AG09309 (cell line): ENCODE data around the gene GRID1.

Experiments used
- DNase-seq: peaks from one replicate; pipeline ENCODE4 v3.0.0-alpha.2; 2010; ENCODE audit warnings: low read depth
- H3K4me3 ChIP-seq: 2 replicates; pipeline ENCODE4 v1.5.1; 2011; ENCODE audit warnings: mild to moderate bottlenecking, low read depth, low read length, moderate library complexity; ENCODE audit not compliant: control insufficient read depth
- TF ChIP-seq, protein P1 (sequence below): IDR thresholded peaks from 2 replicates; pipeline ENCODE4 v1.5.1; 2011; ENCODE audit warnings: mild to moderate bottlenecking, low read depth, low read length, inconsistent platforms; ENCODE audit not compliant: insufficient read depth, control insufficient read depth; ENCODE audit errors: missing control alignments

The GRID1 gene

GRCh38 chr10:86355571-86356038, 11.0 kb downstream of the GRID1 start:
- TF ChIP-seq, protein P1, sequence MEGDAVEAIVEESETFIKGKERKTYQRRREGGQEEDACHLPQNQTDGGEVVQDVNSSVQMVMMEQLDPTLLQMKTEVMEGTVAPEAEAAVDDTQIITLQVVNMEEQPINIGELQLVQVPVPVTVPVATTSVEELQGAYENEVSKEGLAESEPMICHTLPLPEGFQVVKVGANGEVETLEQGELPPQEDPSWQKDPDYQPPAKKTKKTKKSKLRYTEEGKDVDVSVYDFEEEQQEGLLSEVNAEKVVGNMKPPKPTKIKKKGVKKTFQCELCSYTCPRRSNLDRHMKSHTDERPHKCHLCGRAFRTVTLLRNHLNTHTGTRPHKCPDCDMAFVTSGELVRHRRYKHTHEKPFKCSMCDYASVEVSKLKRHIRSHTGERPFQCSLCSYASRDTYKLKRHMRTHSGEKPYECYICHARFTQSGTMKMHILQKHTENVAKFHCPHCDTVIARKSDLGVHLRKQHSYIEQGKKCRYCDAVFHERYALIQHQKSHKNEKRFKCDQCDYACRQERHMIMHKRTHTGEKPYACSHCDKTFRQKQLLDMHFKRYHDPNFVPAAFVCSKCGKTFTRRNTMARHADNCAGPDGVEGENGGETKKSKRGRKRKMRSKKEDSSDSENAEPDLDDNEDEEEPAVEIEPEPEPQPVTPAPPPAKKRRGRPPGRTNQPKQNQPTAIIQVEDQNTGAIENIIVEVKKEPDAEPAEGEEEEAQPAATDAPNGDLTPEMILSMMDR, result no peak
- H3K4me3 ChIP-seq, result no peak overlapping the region
- DNase-seq, result no peak

DNA sequence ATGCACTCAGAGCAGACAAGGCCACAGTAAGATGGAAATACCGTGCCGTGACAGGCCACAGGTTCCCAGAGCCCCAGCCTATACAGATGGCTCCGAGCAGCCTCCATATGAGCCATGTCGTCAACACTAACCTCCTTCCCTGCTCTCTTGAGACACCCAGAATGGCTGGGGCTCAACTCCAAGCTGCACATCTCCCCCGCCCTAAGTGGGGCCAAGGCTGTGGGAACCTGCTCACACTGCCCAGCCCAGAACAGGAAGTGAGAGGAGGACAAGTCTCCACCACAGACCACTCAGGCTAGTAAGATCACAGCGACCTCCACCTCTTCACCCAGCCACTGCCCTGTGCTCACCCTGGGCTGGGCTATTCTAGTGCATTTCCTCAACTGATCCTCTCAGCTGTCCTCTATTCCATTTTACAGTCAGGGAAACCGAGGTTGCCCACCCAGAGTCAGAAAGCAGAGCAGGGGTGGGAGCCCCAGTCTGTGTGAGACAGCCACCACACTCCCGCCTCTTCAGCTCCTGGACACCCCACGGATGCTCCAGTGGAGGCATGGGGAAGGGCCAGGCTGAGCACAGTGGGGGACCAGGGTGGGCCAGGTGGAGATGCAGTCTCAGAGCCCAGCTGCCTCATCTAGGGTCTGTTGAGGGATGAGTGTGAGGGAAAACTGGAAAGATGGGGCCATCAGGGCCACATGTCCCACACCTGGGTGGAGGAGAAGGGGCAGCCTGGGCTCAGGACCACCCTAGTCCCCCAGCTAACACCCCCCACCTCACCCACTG, 11.6 kb downstream of the GRID1 start:
- no peak for DNase-seq
- TF ChIP-seq, protein P1, result no peak
- no peak overlapping the region for H3K4me3 ChIP-seq

GRCh38 chr10:86353506-86354485, 12.8 kb downstream of the GRID1 start:
- TF ChIP-seq, protein P1, result no peak
- no peak overlapping the region for H3K4me3 ChIP-seq
- no peak for DNase-seq

- DNase-seq, result no peak
- TF ChIP-seq, protein P1, result no peak
- H3K4me3 ChIP-seq, result no peak overlapping the region
Observed at GRCh38 chr10:86350897-86351296, 15.7 kb downstream of the GRID1 start.

DNA sequence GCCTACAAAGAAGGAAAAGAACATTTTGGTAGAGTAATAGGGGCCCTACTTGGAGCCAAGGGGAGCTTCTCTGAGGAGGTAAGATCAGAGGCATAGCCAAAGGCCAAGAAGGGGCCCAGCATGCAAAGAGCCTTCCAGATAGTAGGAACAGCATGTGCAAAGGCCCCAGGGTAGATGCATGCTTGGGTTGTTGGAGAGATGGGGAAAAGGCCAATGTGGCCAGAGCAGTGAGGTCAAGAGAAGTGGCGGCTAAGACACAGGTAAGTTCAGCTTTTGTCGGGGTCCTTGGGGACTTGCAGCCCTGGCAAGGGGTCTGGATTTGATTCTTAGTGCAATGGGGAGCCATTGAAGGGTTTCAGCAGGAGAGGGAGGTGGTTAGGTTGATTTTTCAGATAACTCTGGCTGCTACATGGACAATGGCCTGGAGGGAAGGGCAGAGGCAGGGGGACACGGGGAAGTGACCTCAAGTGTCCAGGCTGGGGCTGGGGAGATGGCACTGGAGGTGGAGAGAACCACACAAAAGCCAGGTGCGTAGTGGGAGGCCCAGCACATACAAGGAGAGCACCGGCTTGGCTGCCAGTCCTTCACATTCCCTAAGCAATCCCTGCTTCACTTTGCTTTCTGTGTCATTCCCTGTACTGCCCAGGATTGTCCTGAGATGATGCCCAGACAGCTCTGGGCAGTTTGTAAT, 16.5 kb downstream of the GRID1 start:
- TF ChIP-seq, protein P1, result no peak
- no peak for DNase-seq
- H3K4me3 ChIP-seq, result no peak overlapping the region

GRCh38 chr10:86349474-86349873, 17.1 kb downstream of the GRID1 start:
- TF ChIP-seq, protein P1, result no peak
- H3K4me3 ChIP-seq, result no peak overlapping the region
- no peak for DNase-seq
